Urinary bladder (tissue), 4 donors: ENCODE results near the gene SLC25A21. TPM values are rescaled to one million over a fixed set of nuclear protein-coding genes. Genes with fewer than 3 reads are reported as not detected.

Source experiments
- DNase-seq: peaks from one replicate; pipeline ENCODE4 v3.0.0-alpha.2; 2015; ENCODE audit errors: extremely low spot score
- H3K27ac ChIP-seq: one replicate; pipeline ENCODE4 v1.5.1; 2013; ENCODE audit warnings: low read depth, mild to moderate bottlenecking, moderate library complexity
- H3K36me3 ChIP-seq: one replicate; pipeline ENCODE4 v1.6.1; 2013; ENCODE audit warnings: mild to moderate bottlenecking, moderate library complexity; ENCODE audit not compliant: insufficient read depth
- H3K4me1 ChIP-seq: one replicate; pipeline ENCODE4 v1.6.1; 2013; ENCODE audit warnings: mild to moderate bottlenecking, moderate library complexity; ENCODE audit not compliant: insufficient read depth
- H3K4me3 ChIP-seq: one replicate; pipeline ENCODE4 v1.5.1; 2013; ENCODE audit warnings: low read depth, low read length
- WGBS: extraction: QIAGEN DNeasy Blood & Tissue Kit; methylation state at CpG from one replicate; pipeline ENCODE4 v1.1.7; 2013; 5-methylcytosine and 5-hydroxymethylcytosine counted together
- polyA plus RNA-seq: library from polyadenylated mRNA; stranded (reverse); fragments of 200-250 nt; gene quantifications from one replicate; pipeline ENCODE4 v1.2.3, GENCODE V29; 2013
- total RNA-seq: library from RNA; depleted of rRNA; stranded (reverse); fragments of >200 nt; gene quantifications from one replicate; pipeline ENCODE4 v1.2.3, GENCODE V29; 2014
- donor health status: healthy with polysubstance abuse.
- donor health status: healthy.

The SLC25A21 gene
- total and polyA plus RNA-seq, 2 donors = 0.72 to 1.8 TPM

- Histone ChIP-seq H3K36me3 (no peaks in the 10 kb centered on the region), H3K27ac (no peak overlapping the region), H3K4me3 (no peak overlapping the region), H3K4me1 (no peaks in the 10 kb centered on the region)
- no peak for DNase-seq
- WGBS = 64% methylated on average over 4 of the region's 4 CpGs
Measured at GRCh38 chr14:36771028-36771640, 401.3 kb downstream of the SLC25A21 start.

GRCh38 chr14:36768638-36769337 lies 403.6 kb downstream of the SLC25A21 start:
- Histone ChIP-seq H3K4me3 (no peak overlapping the region), H3K4me1 (no peaks in the 10 kb centered on the region), H3K27ac (no peak overlapping the region), H3K36me3 (no peaks in the 10 kb centered on the region)
- 68% methylated on average over 4 of the region's 4 CpGs for WGBS
- DNase-seq = no peak

- Histone ChIP-seq H3K4me1 (no peaks in the 10 kb centered on the region), H3K4me3 (no peak overlapping the region), H3K27ac (no peak overlapping the region), H3K36me3 (no peaks in the 10 kb centered on the region)
- WGBS = 45% methylated on average over 7 of the region's 7 CpGs
- DNase-seq = no peak
Measured at GRCh38 chr14:36767603-36768281, 404.7 kb downstream of the SLC25A21 start.

- no peaks in the 10 kb centered on the region for H3K4me1 ChIP-seq
- H3K27ac ChIP-seq = no peak overlapping the region
- H3K36me3 ChIP-seq = no peaks in the 10 kb centered on the region
- WGBS = 60% methylated on average over 2 of the region's 2 CpGs
- H3K4me3 ChIP-seq = no peak overlapping the region
- DNase-seq = no peak
Measured at GRCh38 chr14:36766974-36767373, 405.4 kb downstream of the SLC25A21 start.

GRCh38 chr14:36757734-36758601 lies 414.4 kb downstream of the SLC25A21 start:
- whole genome bisulfite sequencing = 70% methylated on average over 6 of the region's 6 CpGs
- Histone ChIP-seq H3K4me3 (no peak overlapping the region), H3K27ac (no peak overlapping the region)

GRCh38 chr14:36756226-36756625 lies 416.2 kb downstream of the SLC25A21 start:
- WGBS = 92% methylated on average over 12 of the region's 12 CpGs
- H3K36me3 ChIP-seq = no peaks in the 10 kb centered on the region
- no peak overlapping the region for H3K4me3 ChIP-seq
- H3K4me1 ChIP-seq = no peaks in the 10 kb centered on the region
- DNase-seq = no peak
- no peak overlapping the region for H3K27ac ChIP-seq

More at GRCh38 chr14:36757734-36758601, 414.4 kb downstream of the SLC25A21 start:
- no peak for DNase-seq
- Histone ChIP-seq H3K36me3 (no peaks in the 10 kb centered on the region), H3K4me1 (no peaks in the 10 kb centered on the region)

GRCh38 chr14:36755756-36756155 lies 416.6 kb downstream of the SLC25A21 start:
- Histone ChIP-seq H3K27ac (no peak overlapping the region), H3K4me1 (no peaks in the 10 kb centered on the region), H3K4me3 (no peak overlapping the region), H3K36me3 (no peaks in the 10 kb centered on the region)
- no peak for DNase-seq

- Histone ChIP-seq H3K36me3 (no peaks in the 10 kb centered on the region), H3K27ac (no peak overlapping the region), H3K4me3 (no peak overlapping the region), H3K4me1 (no peaks in the 10 kb centered on the region)
- 94% methylated on average over 3 of the region's 3 CpGs for WGBS
- DNase-seq = no peak
Measured at GRCh38 chr14:36751920-36752319, 420.5 kb downstream of the SLC25A21 start.

GRCh38 chr14:36751106-36751505 lies 421.3 kb downstream of the SLC25A21 start:
- peak; percentile 69 for DNase-seq
- Histone ChIP-seq H3K27ac (peak overlapping the region; percentile 33), H3K36me3 (no peaks in the 10 kb centered on the region), H3K4me3 (no peak overlapping the region), H3K4me1 (no peaks in the 10 kb centered on the region)

GRCh38 chr14:36750244-36750643 lies 422.2 kb downstream of the SLC25A21 start:
- WGBS = 71% methylated on average over 1 of the region's 1 CpG
- Histone ChIP-seq H3K4me3 (no peak overlapping the region), H3K36me3 (no peaks in the 10 kb centered on the region), H3K27ac (no peak overlapping the region), H3K4me1 (no peaks in the 10 kb centered on the region)
- DNase-seq = no peak

- no peak for DNase-seq
- Histone ChIP-seq H3K27ac (no peak overlapping the region), H3K36me3 (no peaks in the 10 kb centered on the region), H3K4me1 (no peaks in the 10 kb centered on the region), H3K4me3 (no peak overlapping the region)
- 65% methylated on average over 3 of the region's 3 CpGs for WGBS
Measured at GRCh38 chr14:36748610-36749213, 423.7 kb downstream of the SLC25A21 start.

- Histone ChIP-seq H3K4me1 (no peaks in the 10 kb centered on the region), H3K27ac (no peak overlapping the region), H3K36me3 (no peaks in the 10 kb centered on the region), H3K4me3 (no peak overlapping the region)
- no peak for DNase-seq
- WGBS = 52% methylated on average over 8 of the region's 8 CpGs
Measured at GRCh38 chr14:36747411-36748184, 424.8 kb downstream of the SLC25A21 start.
